HepG2 (cell line): Measurements from ENCODE around the gene PRR30. TPM values are rescaled to one million over a fixed set of nuclear protein-coding genes. Genes with fewer than 3 reads are reported as not detected.

Source experiments
- ATF6 ChIP-seq: sonication (generic); formaldehyde crosslinking; conservative IDR thresholded peaks from 2 replicates; pipeline ENCODE4 v1.4.0; 2020; ENCODE audit warnings: missing genetic modification reagents
- ELF3 ChIP-seq: IDR thresholded peaks from 2 replicates; pipeline ENCODE4 v1.6.1; 2016; ENCODE audit warnings: missing genetic modification reagents, missing compliant biosample characterization
- ESRRA ChIP-seq: sonication (generic); formaldehyde crosslinking; IDR thresholded peaks from 2 replicates; pipeline ENCODE4 v1.5.1; 2020; ENCODE audit warnings: mild to moderate bottlenecking, low read depth, missing genetic modification reagents
- FLYWCH1 ChIP-seq: sonication (generic); formaldehyde crosslinking; IDR thresholded peaks from 2 replicates; pipeline ENCODE4 v1.8.1; 2023; ENCODE audit warnings: mild to moderate bottlenecking, missing genetic modification reagents
- FOXA1 ChIP-seq, 2 experiments: fragments of 450-650 bp in 1 of 2; sonication (generic) in 1 of 2; formaldehyde crosslinking in 1 of 2; IDR thresholded peaks; 2 replicates each; pipeline versions ENCODE4 v1.4.0 to v1.6.1; 2016 to 2020; ENCODE audit warnings: missing genetic modification reagents in 1 of 2
- GPN1 ChIP-seq: sonication (generic); formaldehyde crosslinking; IDR thresholded peaks from 2 replicates; pipeline ENCODE4 v1.5.1; 2020; ENCODE audit warnings: missing genetic modification reagents, borderline replicate concordance
- MZF1 ChIP-seq: sonication (generic); formaldehyde crosslinking; IDR thresholded peaks from 2 replicates; pipeline ENCODE4 v1.8.1; 2023; ENCODE audit warnings: mild to moderate bottlenecking, missing genetic modification reagents, borderline replicate concordance
- PRPF4 ChIP-seq: fragments of 200-400 bp; formaldehyde crosslinking; IDR thresholded peaks from 2 replicates; pipeline ENCODE4 v1.6.1; 2016; ENCODE audit warnings: low read length, low read depth; ENCODE audit not compliant: poor library complexity, severe bottlenecking
- SIX4 ChIP-seq: sonication (generic); formaldehyde crosslinking; IDR thresholded peaks from 2 replicates; pipeline ENCODE4 v1.4.0; 2020; ENCODE audit warnings: missing genetic modification reagents
- SKIL ChIP-seq: sonication (generic); formaldehyde crosslinking; IDR thresholded peaks from 2 replicates; pipeline ENCODE4 v1.8.0; 2022; ENCODE audit warnings: missing genetic modification reagents, mild to moderate bottlenecking, moderate library complexity, borderline replicate concordance
- SP140L ChIP-seq: sonication (generic); formaldehyde crosslinking; IDR thresholded peaks from 2 replicates; pipeline ENCODE4 v1.4.0; 2020; ENCODE audit warnings: missing genetic modification reagents, borderline replicate concordance
- UBTF ChIP-seq: sonication (generic); formaldehyde crosslinking; IDR thresholded peaks from 2 replicates; pipeline ENCODE4 v1.4.0; 2020; ENCODE audit warnings: mild to moderate bottlenecking, missing genetic modification reagents
- ZBED4 ChIP-seq: sonication (generic); formaldehyde crosslinking; IDR thresholded peaks from 2 replicates; pipeline ENCODE4 v1.4.0; 2020; ENCODE audit warnings: missing genetic modification reagents, borderline replicate concordance
- ZNF225 ChIP-seq: sonication (generic); formaldehyde crosslinking; IDR thresholded peaks from 2 replicates; pipeline ENCODE4 v1.4.0; 2020; ENCODE audit warnings: mild to moderate bottlenecking, missing genetic modification reagents
- ZNF749 ChIP-seq: sonication (generic); formaldehyde crosslinking; IDR thresholded peaks from 2 replicates; pipeline ENCODE4 v1.8.0; 2022; ENCODE audit warnings: mild to moderate bottlenecking, missing genetic modification reagents, moderate library complexity, borderline replicate concordance
- polyA plus RNA-seq, 8 experiments: library from polyadenylated mRNA; depleted of rRNA in 3 of 8; stranded (reverse) in 7 of 8; unstranded in 1 of 8; fragments of >200 nt; fragmentation: Illumina TruSeq in 4 of 8; extraction: Trizol in 4 of 8; gene quantifications; 2 replicates each; pipeline versions ENCODE4 v1.2.1 to v1.2.3, GENCODE V29; 2011 to 2016; ENCODE audit warnings: low read depth in 4 of 8, missing spikeins in 1 of 8, mixed read lengths in 1 of 8; ENCODE audit not compliant: insufficient read depth in 1 of 8
- total RNA-seq, 5 experiments: library from RNA; depleted of rRNA; stranded (reverse); fragments of >200 nt; fragmentation: Illumina TruSeq; extraction: Trizol; gene quantifications; 2 replicates each; pipeline ENCODE4 v1.2.3, GENCODE V29; 2016; ENCODE audit warnings: low read depth in 1 of 5
- TF ChIP-seq, protein P1 (sequence below): sonication (generic); formaldehyde crosslinking; IDR thresholded peaks from 2 replicates; pipeline ENCODE4 v1.8.0; 2023; ENCODE audit warnings: mild to moderate bottlenecking, missing genetic modification reagents

PRR30 gene
- total and polyA plus RNA-seq, 2 of the 13 experiments (the other 11 are each of a cell fraction or from before 2014, with no cell fraction given): not detected

GRCh38 chr2:27118525-27119329, 20.5 kb downstream of the PRR30 start, which contains the start of gene CGREF1 (continued):
- TF ChIP-seq ZBED4 (CRISPR knock-in tag) (no peak), SIX4 (CRISPR knock-in tag) (no peak), ESRRA (peak; percentile 7; the same call in 1 of the 2 replicates), MZF1 (no peak), SP140L (no peak), GPN1 (CRISPR knock-in tag) (no peak), FOXA1 (IDR thresholded peaks at IDR 0.05) (no peak), FOXA1 (CRISPR knock-in tag; IDR thresholded peaks at IDR 0.05) (no peak), SKIL (CRISPR knock-in tag) (0 out of 2 replicates have a peak, but pooled peaks have one; percentile 13), ZNF225 (CRISPR knock-in tag) (no peak), ZNF749 (peak; percentile 70; the same call in 1 of the 2 replicates), ELF3 (CRISPR knock-in tag) (no peak), ATF6 (0 out of 2 replicates have a peak, but pooled peaks have one; percentile 55), FLYWCH1 (no peak), UBTF (peak; percentile 69), PRPF4 (no peak)
- TF ChIP-seq, protein P1, sequence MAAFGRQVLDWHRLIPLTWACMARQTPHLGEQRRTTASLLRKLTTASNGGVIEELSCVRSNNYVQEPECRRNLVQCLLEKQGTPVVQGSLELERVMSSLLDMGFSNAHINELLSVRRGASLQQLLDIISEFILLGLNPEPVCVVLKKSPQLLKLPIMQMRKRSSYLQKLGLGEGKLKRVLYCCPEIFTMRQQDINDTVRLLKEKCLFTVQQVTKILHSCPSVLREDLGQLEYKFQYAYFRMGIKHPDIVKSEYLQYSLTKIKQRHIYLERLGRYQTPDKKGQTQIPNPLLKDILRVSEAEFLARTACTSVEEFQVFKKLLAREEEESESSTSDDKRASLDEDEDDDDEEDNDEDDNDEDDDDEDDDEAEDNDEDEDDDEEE (CRISPR knock-in tag): no peak
